ELF-1 (cell line): ENCODE data around the gene NELFA.

Experiments used
- DNase-seq: peaks from one replicate; pipeline ENCODE4 v3.0.0-alpha.2; 2016; ENCODE audit warnings: low read depth, low spot score

The NELFA gene

DNA sequence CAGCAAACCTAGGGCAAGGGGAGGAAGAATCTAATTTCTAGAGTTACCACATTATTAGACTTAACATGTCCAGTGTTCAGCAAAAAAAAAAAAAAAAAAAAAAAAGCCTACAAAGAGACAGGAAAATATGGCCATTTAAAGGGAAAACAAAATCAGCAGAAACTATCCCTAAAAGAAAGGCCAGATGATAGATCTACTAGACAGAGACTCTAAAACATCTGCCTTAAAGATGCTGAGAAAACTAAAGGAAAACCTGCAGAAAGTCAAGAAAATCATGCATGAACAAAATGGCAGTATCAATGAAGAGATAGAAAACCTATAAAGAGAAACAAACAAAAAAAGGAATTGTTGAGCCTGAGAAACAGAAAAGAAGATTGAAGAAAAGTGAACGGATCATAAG is 43.8 kb downstream of the NELFA start:
- no peak for DNase-seq

DNA sequence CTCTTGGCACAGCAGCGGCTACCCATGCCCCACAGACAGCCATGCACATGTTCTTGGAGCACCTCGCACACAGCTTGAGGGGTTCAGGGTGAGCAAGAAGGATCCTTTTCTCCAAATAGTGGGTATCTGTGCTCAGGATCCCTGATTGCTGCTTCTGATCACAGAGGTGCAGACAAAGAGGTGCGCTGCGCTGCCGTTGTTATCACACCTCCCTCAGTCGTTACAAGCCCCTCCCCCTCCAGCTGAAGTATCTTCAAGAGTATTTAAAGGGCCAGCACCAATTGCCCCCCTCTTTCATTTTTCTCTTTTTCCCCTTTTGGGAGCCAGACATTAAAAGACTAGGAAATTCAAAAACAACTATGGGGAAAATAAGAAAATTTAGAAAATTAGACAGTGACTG is 44.3 kb downstream of the NELFA start:
- DNase-seq = no peak

- no peak for DNase-seq
These were observed 45.8 kb downstream of the NELFA start for GRCh38 chr4:1962980-1963379.

DNA sequence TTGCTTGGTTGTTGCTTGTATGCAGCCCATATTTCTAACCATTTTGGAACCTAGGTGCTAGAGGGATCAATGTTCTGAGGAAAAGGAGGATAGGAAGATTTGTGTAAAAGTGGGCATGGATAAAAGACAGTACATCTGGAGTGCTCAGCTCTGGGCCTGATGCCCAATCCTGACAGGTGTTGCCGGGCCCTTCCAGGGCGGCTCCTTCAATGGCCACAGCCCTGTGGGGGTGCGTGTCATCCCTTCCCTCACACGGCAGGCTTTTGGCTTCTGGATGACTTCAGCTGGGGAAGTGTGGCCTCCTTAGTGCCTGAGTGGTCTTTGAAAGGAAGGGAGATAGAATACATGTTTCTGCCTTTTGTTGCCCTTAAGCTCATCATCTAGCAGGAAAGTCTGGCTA is 47.2 kb downstream of the NELFA start:
- DNase-seq = no peak

DNA sequence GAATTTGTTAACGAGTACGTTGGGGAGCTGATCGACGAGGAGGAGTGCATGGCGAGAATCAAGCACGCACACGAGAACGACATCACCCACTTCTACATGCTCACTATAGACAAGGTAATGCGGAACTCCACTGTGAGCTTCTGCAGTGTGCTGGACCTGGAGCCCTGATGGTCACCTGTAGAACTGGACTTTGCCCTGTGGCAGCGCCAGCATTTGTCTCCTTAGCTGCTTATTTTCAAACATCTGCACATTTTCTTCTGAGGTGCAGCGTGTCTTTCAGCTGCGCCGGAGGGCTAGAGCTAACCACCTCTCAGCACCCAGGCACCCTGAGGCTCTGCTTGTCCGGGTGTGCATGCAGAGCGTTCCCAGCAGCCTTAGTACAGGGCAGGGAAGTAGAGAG is 47.7 kb downstream of the NELFA start:
- no peak for DNase-seq

DNA sequence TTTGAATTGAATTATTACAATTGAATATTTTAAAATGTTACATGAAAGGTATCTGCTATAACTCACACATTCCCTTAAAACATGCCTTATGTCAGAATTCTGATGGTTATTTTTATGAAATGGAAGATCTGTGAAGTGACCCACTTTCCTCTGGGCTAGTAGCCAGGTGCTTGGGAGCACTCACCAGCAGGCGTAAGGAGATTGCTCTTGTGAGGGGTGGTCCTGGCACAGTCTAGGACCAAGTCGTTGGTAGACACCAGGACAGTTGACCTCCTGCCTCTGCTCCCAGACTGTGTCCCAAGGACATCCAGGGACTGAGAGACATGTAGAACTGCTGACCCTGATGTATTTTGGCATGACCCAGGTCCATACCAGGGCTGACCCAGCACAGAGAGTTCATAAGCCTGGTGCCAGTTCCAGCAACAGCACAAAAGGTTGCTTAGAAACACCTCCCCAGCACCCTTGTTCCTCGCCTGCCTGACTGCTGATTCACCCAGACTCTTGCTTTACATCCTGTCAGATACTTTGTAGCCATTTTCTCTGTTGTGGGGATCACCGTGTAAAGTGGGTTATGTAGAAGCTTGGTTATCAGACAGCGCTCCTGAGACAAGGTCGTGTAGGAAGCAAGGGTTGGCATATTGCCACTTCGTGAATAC is 48.5 kb downstream of the NELFA start:
- no peak for DNase-seq

DNA sequence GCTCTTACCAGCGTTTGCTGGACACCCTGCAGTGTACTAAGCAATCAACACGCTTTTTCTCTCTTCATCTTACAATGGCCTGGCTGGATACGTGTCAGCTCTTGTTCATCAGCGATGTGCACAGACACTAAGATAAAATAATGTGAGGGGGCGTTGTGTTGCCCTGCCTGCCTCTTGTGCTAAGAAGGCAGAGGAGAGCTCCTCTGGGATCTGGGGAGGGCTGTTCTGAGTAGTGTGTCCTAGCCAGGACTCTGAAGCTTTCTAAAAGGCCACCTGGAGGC is 49.7 kb downstream of the NELFA start:
- DNase-seq = no peak

- no peak for DNase-seq
These were observed 50.3 kb downstream of the NELFA start for GRCh38 chr4:1958276-1959103.

DNA sequence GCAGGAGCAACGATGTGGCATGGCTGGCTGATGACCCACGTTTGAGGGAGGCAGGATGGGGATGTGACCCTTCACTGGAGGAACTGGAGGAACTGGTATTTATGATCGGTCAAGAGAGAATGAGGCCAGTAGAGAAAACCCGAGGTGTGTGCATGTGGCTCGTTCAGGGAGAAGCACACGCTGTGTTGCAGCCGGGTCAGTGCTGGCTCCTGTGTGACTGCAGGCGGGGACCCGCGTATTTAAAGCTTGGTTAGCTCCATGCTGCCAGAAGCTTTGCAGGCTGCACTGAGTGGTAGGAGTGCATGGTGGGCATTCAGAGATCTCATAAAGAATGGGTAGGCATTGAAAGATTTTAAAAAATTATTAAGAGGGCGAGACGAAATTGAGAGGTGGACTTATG is 52.1 kb downstream of the NELFA start:
- DNase-seq = no peak

DNA sequence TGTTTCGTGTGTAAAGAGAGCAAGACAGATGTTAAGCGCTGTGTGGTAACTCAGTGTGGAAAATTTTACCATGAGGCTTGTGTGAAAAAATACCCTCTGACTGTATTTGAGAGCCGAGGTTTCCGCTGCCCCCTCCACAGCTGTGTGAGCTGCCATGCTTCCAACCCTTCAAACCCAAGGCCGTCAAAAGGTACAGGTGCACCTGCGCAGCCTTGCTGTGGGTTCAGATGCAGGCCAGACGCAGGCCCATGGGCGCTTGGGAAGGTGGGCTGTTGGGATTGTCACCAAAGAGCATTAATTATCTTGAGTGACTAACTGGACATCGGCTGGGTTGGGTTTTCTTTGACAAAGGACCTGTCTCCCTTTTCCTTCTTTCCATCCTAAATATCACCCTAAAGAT is 55.4 kb downstream of the NELFA start:
- DNase-seq = no peak

DNA sequence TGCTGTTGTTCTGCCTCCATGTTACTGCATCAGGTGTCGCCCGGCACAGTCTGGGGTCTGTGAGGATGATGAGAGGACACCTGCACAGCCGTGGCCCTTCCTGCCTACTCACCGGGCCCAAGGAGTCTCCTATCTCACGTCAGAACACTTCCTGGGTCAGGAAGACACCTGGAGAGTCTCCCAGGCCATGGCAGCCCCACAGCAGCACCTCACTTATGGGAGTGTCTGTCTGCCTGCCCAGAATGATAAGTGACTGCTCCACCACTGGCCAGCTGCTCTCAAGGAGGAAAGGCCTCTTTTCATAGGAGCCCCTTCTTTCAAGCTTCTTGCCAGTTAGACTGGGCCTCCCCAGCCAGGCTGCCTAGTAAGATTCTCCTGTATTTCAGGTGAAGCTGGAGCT is 56.1 kb downstream of the NELFA start:
- DNase-seq = no peak

- no peak for DNase-seq
These were observed 56.6 kb downstream of the NELFA start for GRCh38 chr4:1952058-1952700.

- no peak for DNase-seq
These were observed 58.4 kb downstream of the NELFA start for GRCh38 chr4:1950369-1950768.

DNA sequence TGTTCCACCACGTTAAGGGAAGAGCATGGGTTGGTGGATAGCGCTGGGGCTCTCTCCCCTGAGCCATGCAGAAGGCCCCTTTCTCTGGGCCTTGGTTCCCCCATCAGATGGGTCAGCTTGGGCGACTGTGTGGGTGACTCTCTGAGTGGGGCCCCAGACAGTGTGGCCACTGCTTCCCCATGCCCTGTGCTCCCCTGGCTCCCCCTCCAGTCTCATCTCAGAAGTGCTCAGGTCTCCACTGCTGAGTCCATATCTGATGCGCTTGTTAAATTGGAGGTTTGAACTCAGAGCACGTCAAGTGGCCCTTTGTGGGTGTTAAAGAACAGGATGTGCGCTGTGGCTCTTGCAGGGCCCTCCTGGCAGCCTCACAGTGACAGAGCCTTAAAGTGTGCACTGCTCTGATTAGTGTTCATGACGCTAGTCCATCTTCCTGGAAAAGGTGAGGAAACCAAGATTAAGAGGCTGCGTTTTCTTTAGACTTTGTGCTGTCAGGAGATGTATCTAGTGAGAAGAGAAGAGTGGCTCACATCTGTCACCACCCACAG is 59.8 kb downstream of the NELFA start:
- DNase-seq = no peak

GRCh38 chr4:1948232-1948631 is 60.5 kb downstream of the NELFA start:
- no peak for DNase-seq

- no peak for DNase-seq
These were observed 62.9 kb downstream of the NELFA start for GRCh38 chr4:1945912-1946311.

DNA sequence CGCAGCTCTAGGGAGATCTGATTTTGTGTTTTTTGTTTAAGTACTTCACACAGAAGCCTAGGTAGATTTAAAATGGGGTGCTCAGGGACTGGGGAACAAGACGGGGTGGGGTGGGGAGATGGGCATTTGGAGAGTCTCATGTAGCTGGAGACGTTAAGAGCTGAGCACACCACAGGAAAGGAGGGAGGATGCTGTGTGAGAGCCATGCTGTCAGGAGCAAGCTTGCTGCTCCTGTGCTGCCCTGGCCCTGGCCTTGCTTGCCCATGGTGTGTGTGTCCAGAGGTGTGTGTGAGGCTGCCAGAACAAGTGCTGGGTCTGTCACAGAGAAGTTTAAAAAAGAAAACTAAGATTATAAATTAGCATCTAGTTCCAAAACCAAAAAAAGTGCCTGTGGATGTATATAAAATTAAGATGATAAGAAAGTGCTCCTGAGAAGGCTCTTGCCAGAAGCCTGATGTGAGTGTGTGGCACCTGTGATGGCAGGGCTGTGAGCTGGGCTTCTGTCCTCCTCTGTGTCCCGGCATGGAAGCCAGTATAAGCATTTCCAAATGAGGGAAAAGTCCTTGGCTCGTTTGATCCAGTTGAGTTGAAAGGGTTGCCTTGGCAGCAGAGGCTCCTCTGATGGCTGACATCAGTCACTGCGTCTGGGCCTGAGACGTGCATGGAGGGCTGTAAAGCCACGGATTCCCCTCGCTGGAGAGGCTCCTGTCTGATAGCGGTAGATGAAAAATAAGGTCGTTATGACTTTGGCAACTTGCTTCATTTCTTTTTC is 63.5 kb downstream of the NELFA start:
- no peak for DNase-seq

DNA sequence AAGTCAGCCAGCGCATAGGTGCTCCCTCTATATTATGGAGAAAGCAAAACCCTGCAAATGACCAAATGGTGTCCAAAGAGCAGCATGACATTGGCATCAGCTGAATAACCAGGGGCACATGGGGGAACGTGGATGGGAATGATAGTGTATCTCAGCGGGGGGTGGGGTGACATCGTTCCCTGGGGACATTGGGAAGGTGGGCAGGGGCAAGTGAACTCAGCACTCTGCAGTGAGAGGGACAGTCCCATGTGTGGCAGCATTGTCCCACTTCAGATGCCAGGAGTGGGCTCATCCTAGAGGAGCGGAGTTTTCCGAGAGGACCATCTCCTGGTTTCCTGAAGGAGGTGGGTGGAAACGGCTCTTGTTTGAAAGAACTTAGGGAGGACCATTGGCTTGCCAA is 64.8 kb downstream of the NELFA start:
- no peak for DNase-seq

- DNase-seq = no peak
These were observed 68.2 kb downstream of the NELFA start for GRCh38 chr4:1940566-1940965.

GRCh38 chr4:1939664-1940509 is 68.9 kb downstream of the NELFA start:
- DNase-seq = no peak

GRCh38 chr4:1938027-1938426 is 70.7 kb downstream of the NELFA start:
- DNase-seq = no peak
